KBM-7 (cell line): ENCODE measurements around the gene CENATAC.
"Not testable (repeated sequence)": the region's sequence is repeated elsewhere in the genome, so short reads cannot be mapped to it uniquely, and the experiment has no call there.

ENCODE experiments used
- DNase-seq: peaks from one replicate; pipeline ENCODE4 v3.0.0-alpha.2; 2015
- in situ Hi-C: fragments of 300-500 bp; cut with MboI; formaldehyde crosslinking; loops from 2 replicates; pipeline ENCODE4 v1.14.3; 2020; ENCODE audit warnings: low sequenced_read_pairs, low pct_unique_long_range_greater_than_20kb, mixed read lengths

CENATAC gene

DNA sequence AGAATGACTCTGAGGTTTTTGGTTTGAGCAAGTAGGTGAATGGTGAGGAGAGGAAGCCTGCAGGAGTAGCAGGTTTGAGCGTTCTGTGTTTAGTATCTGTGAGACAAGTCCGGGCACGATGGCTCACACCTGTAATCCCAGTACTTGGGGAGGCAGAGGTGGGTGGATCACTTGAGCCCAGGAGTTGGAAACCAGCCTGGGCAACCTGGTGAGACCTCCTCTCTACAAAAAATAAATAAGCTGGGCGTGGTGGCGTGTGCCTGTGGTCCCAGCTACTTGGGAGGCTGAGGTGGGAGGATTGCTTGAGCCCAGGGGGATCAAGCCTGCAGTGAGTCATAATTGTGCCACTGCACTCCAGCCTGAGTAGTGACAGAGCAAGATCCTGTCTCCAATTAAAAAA is 9.7 kb upstream of the CENATAC start:
- DNase-seq, result no peak
- in situ Hi-C loops, result no loop called here

DNA sequence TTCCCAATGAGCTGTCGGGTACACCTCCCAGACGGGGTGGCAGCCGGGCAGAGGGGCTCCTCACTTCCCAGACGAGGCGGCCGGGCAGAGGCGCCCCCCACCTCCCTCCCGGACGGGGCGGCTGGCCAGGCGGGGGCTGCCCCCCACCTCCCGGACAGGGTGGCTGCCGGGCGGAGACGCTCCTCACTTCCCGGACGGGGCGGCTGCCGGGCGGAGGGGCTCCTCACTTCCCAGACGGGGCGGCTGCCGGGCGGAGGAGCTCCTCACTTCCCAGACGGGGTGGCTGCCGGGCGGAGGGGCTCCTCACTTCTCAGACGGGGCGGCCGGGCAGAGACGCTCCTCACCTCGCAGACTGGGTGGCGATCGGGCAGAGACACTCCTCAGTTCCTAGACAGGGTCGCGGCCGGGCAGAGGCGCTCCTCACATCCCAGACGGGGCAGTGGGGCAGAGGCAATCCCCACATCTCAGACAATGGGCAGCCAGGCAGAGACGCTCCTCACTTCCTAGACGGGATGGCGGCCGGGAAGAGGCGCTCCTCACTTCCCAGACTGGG is 6.4 kb upstream of the CENATAC start:
- in situ Hi-C loops, DNase-seq: not testable (repeated sequence)

DNA sequence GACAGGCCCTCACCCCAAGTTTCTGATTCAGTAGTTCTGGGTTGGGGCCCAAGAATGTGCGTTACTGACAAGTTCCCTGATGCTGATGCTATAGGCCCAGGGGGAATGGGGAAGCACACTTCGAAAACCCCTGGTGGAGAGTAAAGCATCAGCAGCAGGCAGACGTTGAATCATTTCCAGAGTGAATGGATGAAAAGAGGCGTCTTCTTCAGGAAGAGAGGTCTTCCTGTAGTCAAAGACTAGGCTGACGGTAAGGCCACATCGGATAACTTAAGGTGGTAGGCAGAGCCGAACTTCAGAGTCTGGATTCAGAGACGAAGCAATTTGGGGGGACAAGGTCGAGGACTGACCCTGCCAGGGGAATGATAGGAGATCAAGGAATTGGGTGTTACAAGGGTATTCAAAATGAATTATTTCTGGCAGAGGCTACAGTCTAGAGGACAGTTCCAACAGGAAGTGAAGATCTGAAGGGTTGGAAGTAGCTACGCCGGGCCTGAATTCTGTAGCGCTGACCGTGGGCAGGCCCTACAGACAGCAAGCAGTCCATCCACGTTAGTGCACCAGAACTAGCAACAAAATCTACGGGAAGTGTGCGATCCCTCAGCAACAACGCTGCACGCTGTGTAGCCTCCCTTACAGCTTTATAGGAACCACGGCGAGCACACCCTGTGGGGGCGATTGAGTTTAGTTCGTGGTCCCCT is 862 bp upstream of the CENATAC start:
- in situ Hi-C loops, result no loop called here
- peak; percentile 68 for DNase-seq

DNA sequence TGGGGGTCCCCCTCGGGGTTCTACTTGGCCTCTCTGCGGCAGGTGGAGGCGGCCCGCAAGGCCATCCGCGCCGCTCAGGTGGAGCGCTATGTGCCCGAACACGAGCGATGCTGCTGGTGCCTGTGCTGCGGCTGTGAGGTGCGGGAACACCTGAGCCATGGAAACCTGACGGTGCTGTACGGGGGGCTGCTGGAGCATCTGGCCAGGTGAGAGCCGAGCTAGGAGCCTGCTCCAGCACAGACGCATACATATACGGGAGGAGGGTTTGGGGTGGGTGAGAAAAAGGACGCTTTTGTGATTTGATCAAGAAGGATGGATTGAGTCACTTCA is 415 bp downstream of the CENATAC start:
- in situ Hi-C loops, result no loop called here
- no peak for DNase-seq

DNA sequence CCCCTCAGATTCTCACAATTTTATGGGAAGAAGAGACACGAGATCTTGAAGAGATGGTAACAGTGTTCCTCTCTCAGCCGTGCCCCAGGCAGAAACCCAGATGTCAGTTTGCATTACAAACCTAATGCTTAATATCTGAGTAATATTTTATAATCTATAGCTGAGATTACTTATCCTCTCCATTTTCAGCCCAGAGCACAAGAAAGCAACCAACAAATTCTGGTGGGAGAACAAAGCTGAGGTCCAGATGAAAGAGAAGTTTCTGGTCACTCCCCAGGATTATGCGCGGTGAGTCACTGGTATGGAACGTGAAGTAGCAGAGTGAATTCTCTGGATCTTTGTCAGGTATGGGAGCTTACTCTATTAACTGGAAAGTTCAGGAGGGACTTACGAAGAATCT is 884 bp downstream of the CENATAC start:
- in situ Hi-C loops, result no loop called here
- DNase-seq, result no peak

DNA sequence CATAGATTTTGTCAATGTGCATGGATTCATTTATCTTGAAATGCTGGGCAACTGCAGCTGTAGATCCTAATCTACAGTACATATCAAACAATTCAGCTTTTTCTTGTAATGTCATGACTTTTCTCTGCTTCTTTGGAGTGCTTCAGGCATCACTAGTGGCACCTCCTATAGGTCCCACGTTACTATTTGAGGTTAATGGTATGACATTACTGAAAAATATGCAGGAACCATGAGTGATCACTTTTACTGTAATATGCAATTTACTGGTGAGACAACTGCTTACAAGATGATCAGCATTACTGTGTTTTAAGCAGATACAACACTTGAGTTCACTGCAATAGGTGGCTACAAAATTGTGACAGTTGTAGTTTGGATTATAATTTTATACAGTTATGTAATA is 3.0 kb downstream of the CENATAC start:
- in situ Hi-C loops, result no loop called here
- no peak for DNase-seq

DNA sequence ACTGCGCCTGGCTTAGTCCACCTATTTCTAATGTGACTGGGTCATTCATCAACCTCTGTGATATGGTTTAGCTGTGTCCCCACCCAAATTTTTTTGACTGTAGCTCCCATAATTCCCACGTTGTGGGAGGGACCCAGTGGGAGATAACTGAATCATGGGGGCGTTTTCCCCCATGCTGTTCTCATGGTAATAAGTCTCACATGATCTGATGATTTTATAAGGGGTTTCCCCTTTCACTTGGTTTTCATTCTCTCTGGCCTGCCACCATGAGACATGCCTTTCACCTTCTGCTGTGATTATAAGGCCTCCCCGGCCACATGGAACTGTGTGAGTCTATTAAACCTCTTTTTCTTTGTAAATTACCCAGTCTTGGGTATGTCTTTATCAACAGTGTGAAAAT is 8.7 kb downstream of the CENATAC start:
- no peak for DNase-seq
- in situ Hi-C loops, result no loop called here

DNA sequence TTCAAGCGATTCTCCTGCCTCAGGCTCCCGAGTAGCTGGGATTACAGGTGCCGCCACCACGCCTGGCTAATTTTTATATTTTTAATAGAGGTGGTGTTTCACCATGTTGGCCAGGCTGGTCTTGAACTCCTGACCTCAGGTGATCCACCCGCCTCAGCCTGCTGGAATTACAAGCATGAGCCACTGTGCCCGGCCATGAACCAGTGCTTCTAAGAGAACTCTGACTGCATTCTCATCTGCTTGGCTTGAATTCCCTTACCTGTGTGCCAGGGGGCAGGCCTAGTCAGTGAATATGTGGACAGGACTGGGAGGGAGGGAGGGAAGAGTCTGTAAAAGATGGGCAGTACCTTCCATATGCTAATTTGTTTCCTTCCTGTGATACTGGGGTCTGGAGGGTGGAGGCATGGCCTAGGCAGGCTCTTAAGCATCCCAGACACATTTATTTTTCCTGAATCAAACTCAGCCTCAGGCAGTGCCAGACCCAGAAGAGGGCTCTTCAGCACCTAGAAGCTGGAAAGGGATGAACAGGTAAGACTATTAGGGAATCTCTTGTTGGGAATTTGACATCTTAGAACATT is 13.6 kb downstream of the CENATAC start:
- no peak for DNase-seq
- in situ Hi-C loops, result no loop called here

DNA sequence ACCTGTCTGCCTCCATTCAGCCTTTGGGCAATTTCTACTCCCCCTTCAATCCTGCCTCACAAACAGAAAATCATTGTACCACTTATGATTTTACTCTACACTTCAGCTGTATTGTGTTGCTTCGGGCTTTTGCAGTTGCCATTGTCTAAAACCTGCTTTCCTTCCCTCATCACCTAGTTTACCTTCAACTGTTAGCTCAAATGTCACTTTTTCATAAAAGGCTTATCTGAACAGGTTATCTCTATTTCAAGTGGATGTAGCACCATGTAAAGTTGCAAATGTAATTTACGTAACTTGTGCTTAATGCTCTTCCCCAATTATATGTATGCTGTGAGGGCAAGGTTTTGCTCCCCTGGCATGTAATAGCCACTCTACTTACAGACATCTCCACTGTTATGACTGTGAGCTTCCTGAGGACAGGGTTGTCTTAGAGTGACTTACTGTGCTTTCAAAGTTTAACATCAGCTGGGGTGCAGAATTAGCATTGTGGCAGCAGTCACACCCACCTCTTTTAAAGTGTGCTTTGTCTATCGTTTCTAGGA is 14.8 kb downstream of the CENATAC start:
- no peak for DNase-seq
- in situ Hi-C loops, result no loop called here

DNA sequence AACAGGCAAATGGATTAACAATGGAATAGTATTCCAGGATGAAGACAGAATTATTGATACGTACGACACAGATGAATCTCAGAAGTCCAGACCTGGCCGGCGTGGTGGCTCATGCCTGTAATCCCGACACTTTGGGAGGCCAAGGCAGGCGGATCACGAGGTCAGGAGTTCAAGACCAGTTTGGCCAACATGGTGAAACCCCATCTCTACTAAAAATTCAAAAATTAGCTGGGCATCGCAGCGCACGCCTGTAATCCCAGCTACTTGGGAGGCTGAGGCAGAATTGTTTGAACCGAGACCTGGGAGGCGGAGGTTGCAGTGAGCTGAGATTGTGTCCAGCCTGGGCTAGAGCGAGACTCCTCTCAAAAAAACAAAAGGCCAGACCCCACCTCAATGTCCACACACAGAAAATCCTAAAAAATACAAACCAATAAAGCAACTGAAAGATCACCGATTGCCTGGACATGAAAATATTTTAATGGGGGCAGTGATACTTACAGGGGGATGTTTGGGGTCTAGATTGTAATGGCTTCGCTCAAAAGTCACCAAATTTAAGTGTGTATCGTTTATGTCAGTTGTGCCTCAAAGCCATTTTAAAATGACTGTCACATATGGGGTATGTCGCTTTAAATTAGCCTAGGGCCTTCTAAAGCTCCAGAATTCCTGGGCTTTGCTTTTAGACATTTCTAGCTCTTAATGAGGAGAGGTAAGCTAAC is 16.4 kb downstream of the CENATAC start:
- in situ Hi-C loops, result no loop called here
- no peak for DNase-seq

DNA sequence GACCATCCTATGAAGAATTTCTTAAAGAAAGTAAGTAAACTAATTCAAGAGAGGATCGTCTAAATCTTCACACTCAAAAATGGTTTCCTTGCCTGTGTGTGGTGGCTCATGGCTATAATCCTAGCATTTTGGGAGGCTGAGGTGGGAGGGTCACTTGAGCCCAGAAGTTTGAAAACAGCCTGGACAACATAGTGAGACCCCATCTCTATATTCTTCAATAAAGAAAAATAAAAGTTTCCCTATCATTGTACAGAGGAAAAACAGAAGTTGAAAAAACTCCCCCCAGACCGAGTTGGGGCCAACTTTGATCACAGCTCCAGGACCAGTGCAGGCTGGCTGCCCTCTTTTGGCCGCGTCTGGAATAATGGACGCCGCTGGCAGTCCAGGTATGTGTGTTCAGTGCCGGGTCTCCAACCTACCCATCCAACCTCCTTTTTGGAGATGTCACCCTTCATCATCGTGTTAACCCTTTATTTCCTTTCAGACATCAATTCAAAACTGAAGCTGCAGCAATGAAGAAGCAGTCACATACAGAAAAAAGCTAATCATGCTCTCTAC is 17.2 kb downstream of the CENATAC start:
- DNase-seq, result no peak
- in situ Hi-C loops, result no loop called here

DNA sequence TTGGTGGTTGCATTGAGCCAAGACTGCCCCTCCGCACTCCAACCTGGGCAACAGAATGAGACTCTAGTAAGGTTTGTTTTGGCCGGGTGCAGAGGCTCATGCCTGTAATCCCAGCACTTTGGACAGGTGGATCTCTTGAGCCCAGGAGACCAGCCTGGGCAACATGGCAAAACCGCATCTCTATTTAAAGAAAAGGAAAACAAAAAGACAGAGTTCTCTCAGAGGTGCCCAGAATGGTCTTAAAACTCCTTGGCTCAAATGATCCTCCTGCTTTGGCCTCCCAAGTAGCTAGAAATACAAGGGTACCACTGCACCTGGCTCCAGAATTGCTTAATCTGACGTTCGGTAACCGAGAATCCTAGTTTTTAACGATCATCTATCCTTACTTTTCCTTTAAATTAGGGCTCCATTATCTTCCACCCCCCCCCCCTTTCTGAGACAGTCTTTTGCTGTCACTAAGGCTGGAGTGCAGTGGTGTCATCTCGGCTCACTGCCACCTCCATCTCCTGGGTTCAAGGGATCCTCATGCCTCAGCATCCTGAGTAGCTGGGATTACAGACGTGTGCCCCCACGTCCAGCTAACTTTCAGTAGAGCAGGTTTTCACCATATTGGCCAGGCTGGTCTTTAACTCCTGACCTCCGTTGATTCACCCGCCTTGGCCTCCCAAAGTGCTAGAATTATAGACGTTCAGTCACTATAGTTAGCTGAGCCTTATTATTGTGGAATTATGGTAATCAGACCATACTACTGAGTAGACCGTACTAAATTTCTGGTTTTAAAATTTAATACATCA is 18.5 kb downstream of the CENATAC start:
- DNase-seq, result no peak
- in situ Hi-C loops, result no loop called here

DNA sequence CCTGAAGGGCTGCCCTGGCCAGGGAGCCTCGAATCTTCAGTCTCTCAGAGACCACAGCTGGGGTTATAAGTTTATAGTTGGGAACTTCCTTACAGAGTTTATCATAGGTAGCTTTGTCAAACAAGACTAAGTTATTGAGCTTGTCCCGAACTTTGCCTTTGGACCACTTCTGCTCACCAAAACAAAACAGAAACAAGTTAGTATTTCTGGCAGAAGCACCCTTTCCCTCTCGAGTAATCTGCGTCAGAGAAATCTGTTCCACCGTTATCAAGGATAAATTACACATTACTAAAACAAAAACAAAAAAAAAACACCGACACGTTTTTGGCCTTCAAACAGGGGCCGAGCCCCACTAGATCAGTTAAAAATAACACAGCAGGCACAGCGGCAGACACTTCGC is 19.4 kb downstream of the CENATAC start:
- in situ Hi-C loops, DNase-seq: not testable (repeated sequence)

DNA sequence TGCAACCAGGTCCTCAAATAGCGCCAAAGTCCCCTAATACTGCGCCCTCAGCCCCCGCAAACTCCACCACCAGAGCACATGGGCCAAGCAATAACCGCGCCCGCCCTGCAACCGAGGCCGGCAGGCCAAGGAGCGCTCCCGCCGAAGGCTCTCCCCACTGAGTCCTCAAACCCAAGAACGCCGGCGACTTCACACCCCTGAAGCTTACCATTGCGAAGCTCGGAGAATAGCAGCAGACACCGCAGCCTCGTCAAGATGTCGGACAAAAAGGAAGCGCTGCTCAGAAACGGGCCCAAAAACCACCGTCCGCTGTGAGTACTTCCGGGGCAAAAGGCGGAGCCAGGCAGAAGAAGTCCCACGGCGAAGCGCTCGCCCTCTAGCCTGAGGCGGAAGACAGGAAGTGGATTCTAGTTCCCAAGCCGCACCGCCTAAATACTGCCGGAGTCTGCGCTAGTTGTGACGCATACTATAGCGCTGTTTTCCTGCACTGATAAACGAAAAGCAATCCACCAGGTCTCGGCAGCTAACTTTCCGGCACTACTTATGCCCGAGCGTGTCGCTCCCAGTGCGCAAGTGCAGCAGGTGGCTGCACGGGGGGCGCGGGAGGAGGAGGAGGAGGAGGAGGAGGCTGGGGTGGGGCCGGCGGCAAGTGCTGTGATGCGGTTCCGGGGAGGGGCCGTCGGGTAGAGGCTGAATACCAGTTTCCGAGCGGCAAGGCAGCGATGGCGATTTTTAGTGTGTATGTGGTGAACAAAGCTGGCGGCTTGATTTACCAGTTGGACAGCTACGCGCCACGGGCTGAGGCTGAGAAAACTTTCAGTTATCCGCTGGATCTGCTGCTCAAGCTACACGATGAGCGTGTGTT is 20.4 kb downstream of the CENATAC start, which contains the start of the genes RPS25 and TRAPPC4:
RPS25 (minus strand) TSS at position 270 of the 865 bp plus-strand sequence; CDS start at position 211, 59 bp downstream.
TRAPPC4 (plus strand) TSS at position 693 of the 865 bp plus-strand sequence; CDS start at position 723, 30 bp downstream.
- peak; percentile 97 for DNase-seq
- in situ Hi-C loops, result no loop called here

DNA sequence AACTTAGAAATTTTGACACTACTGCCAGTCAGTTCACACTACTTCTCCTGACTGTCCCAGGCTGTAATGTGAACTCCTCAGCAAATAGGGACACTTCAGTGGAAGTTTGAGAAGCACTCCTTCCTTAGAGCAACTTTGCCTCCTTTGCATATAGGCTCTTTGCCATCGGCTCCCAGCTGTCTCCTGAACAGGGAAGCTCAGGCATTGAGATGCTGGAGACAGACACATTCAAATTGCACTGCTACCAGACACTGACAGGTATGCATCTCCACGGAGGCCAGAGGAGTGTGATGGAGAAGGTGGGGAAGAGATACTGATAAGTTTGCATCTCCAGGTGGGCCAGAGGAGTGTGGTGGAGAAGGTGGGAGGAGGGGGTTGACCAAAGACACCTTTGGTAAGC is 22.1 kb downstream of the CENATAC start:
- in situ Hi-C loops, result no loop called here
- DNase-seq, result no peak

DNA sequence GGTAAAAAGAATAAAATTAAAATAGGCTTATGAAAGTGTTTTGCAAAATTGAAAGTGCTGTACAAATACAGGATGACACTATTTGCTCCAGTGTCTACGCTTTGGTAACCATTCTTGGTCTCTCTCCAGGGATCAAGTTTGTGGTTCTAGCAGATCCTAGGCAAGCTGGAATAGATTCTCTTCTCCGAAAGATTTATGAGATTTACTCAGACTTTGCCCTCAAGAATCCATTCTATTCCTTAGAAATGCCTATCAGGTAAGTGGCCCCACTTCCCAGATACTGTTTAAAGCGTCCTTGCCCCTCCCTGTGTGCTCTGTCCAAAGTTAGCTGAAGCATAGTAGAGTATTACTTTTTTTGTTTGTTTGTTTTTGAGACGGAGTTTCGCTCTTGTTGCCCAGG is 23.7 kb downstream of the CENATAC start:
- in situ Hi-C loops, result no loop called here
- DNase-seq, result no peak

DNA sequence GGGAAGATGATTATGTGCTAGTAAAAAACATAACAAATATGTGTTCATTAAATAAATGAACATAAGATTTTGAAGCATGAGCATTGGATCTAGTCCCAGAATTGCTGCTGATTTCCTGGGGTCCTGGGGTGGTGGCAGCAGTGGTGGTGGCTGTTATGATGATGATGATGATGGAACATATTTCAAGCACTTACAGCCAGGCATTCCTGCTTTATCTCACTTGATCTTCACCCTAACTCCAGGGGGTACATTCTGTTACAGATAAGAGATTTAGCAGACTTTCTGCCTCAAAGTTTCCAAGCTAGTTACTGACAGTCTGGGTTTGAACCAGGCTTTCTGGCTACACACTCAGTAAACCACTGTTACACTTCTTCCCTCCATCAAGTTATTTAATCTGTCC is 25.8 kb downstream of the CENATAC start:
- no peak for DNase-seq
- in situ Hi-C loops, result no loop called here
